OCI-LY3 (cell line): ENCODE results near the gene HM13.

Experiments used
- H2AFZ ChIP-seq: fragments of 200-600, 300-600 bp; shearing (Covaris generic); 2 replicates; pipeline ENCODE4 v1.6.0; 2014; ENCODE audit warnings: antibody characterized with exemption, low read depth, low read length
- H3K27ac ChIP-seq: fragments of 200-600, 300-600 bp; sonication (generic); 2 replicates; pipeline ENCODE4 v1.5.1; 2014; ENCODE audit warnings: mild to moderate bottlenecking, low read length, moderate library complexity, mixed read lengths
- H3K27me3 ChIP-seq: fragments of 200-600, 300-600 bp; sonication (generic); 2 replicates; pipeline ENCODE4 v1.6.1; 2014; ENCODE audit warnings: low read depth, low read length, mixed read lengths
- H3K36me3 ChIP-seq: fragments of 200-600, 300-600 bp; sonication (generic); replicated peaks from 2 replicates; pipeline ENCODE3; 2014; ENCODE audit warnings: low read depth, low read length, mixed read lengths
- H3K4me1 ChIP-seq: fragments of 300-600, 200-600 bp; sonication (generic); 2 replicates; pipeline ENCODE4 v1.6.1; 2014; ENCODE audit warnings: low read length, mixed read lengths
- H3K4me2 ChIP-seq: fragments of 200-600, 300-600 bp; sonication (generic); 2 replicates; pipeline ENCODE4 v1.6.1; 2014; ENCODE audit warnings: low read length, mixed read lengths
- H3K4me3 ChIP-seq: fragments of 300-600, 200-600 bp; sonication (generic); 2 replicates; pipeline ENCODE4 v1.5.1; 2014; ENCODE audit warnings: antibody characterized with exemption, mild to moderate bottlenecking, low read length, moderate library complexity
- H3K79me2 ChIP-seq: fragments of 300-600, 200-600 bp; shearing (Covaris generic); 2 replicates; pipeline ENCODE4 v1.6.1; 2014; ENCODE audit warnings: mild to moderate bottlenecking, low read length, mixed read lengths
- H3K9ac ChIP-seq: fragments of 300-600, 200-600 bp; shearing (Covaris generic); 2 replicates; pipeline ENCODE4 v1.6.0; 2014; ENCODE audit warnings: mild to moderate bottlenecking, low read length, moderate library complexity
- H3K9me3 ChIP-seq: fragments of 200-600, 300-600 bp; shearing (Covaris generic); 2 replicates; pipeline ENCODE4 v1.6.1; 2014; ENCODE audit warnings: low read length, mixed read lengths; ENCODE audit not compliant: insufficient read depth
- H4K20me1 ChIP-seq: fragments of 200-600, 300-600 bp; sonication (generic); 2 replicates; pipeline ENCODE4 v1.6.1; 2016; ENCODE audit warnings: low read length, mixed read lengths; ENCODE audit not compliant: insufficient read depth
- CTCF ChIP-seq: fragments of 200-600, 300-600 bp; sonication (generic); IDR thresholded peaks from 2 replicates; pipeline ENCODE4 v1.5.1; 2014; ENCODE audit warnings: antibody characterized with exemption, low read length, low read depth
- EZH2phosphoT487 ChIP-seq: fragments of 200-600 bp; shearing (Covaris generic); IDR thresholded peaks from 2 replicates; pipeline ENCODE4 v1.6.1; 2018; ENCODE audit warnings: antibody characterized with exemption, mixed run types, low read depth

The HM13 gene

GRCh38 chr20:31548820-31549512 is 34.7 kb downstream of the HM13 start:
- H3K27me3 ChIP-seq, result no peaks in the 10 kb centered on the region
- H3K9ac ChIP-seq, result peak overlapping the region; percentile 93; the same call in 1 of the 2 replicates
- TF ChIP-seq CTCF (no peak), EZH2phosphoT487 (no peak)
- H2AFZ ChIP-seq, result no peak overlapping the region
- H3K27ac ChIP-seq, result no peak overlapping the region
- H3K79me2 ChIP-seq, result peaks cover 43% of the 10 kb centered on the region
- H4K20me1 ChIP-seq, result 0 out of 2 replicates have a peak, but pooled peaks cover 3% of the 10 kb centered on the region
- peaks cover 8% of the 10 kb centered on the region for H3K4me1 ChIP-seq
- H3K9me3 ChIP-seq, result no peaks in the 10 kb centered on the region
- H3K4me2 ChIP-seq, result peak overlapping the region; percentile 81
- H3K4me3 ChIP-seq, result no peak overlapping the region
- peaks cover 71% of the 10 kb centered on the region for H3K36me3 ChIP-seq

- H3K9ac ChIP-seq, result no peak overlapping the region
- no peak overlapping the region for H3K4me2 ChIP-seq
- TF ChIP-seq EZH2phosphoT487, result no peak
- peaks cover 66% of the 10 kb centered on the region for H3K36me3 ChIP-seq
- no peaks in the 10 kb centered on the region for H3K27me3 ChIP-seq
- H2AFZ ChIP-seq, result no peak overlapping the region
- peaks cover 8% of the 10 kb centered on the region for H3K4me1 ChIP-seq
- H4K20me1 ChIP-seq, result 0 out of 2 replicates have a peak, but pooled peaks cover 3% of the 10 kb centered on the region
- H3K79me2 ChIP-seq, result peaks cover 41% of the 10 kb centered on the region
- H3K27ac ChIP-seq, result no peak overlapping the region
- no peak overlapping the region for H3K4me3 ChIP-seq
- H3K9me3 ChIP-seq, result no peaks in the 10 kb centered on the region
These were observed 35.3 kb downstream of the HM13 start for GRCh38 chr20:31549513-31549880.

GRCh38 chr20:31550099-31550498 is 35.9 kb downstream of the HM13 start:
- TF ChIP-seq CTCF (no peak), EZH2phosphoT487 (no peak)
- Histone ChIP-seq H4K20me1 (peaks cover 1% of the 10 kb centered on the region; the same call in 1 of the 2 replicates), H3K4me1 (peaks cover 8% of the 10 kb centered on the region), H3K27me3 (no peaks in the 10 kb centered on the region), H3K79me2 (peaks cover 41% of the 10 kb centered on the region), H3K36me3 (peaks cover 66% of the 10 kb centered on the region), H3K4me3 (no peak overlapping the region), H3K27ac (no peak overlapping the region), H3K4me2 (no peak overlapping the region), H3K9me3 (no peaks in the 10 kb centered on the region), H2AFZ (no peak overlapping the region), H3K9ac (no peak overlapping the region)

GRCh38 chr20:31551163-31552081 is 37.2 kb downstream of the HM13 start:
- Histone ChIP-seq H3K27ac (no peak overlapping the region), H3K4me1 (peaks cover 8% of the 10 kb centered on the region), H3K79me2 (peaks cover 38% of the 10 kb centered on the region), H3K36me3 (peaks cover 72% of the 10 kb centered on the region), H3K4me2 (no peak overlapping the region), H3K27me3 (no peaks in the 10 kb centered on the region), H3K4me3 (no peak overlapping the region), H3K9ac (no peak overlapping the region), H4K20me1 (peaks cover 4% of the 10 kb centered on the region; the same call in 1 of the 2 replicates), H2AFZ (no peak overlapping the region), H3K9me3 (no peaks in the 10 kb centered on the region)
- no peak for TF ChIP-seq CTCF
- no peak for TF ChIP-seq EZH2phosphoT487
